Chondrocyte (in vitro differentiated cells): Measurements from ENCODE around the gene AP3S2. TPM values are rescaled to one million over a fixed set of nuclear protein-coding genes. Genes with fewer than 3 reads are reported as not detected.

ENCODE experiments used
- DNase-seq: peaks from one replicate; pipeline ENCODE4 v3.0.0; 2021; ENCODE audit warnings: mixed read lengths, low spot score
- H3K27ac Mint-ChIP-seq: one replicate; pipeline ENCODE4 v1.8.0; 2021; ENCODE audit warnings: mild to moderate bottlenecking, moderate library complexity, mixed read lengths; ENCODE audit not compliant: unreplicated experiment
- H3K27me3 Mint-ChIP-seq: 2 replicates; pipeline ENCODE4 v1.8.0; 2021; ENCODE audit warnings: low read depth, mixed read lengths
- H3K36me3 Mint-ChIP-seq: 2 replicates; pipeline ENCODE4 v1.8.0; 2021; ENCODE audit warnings: low read depth, mixed read lengths
- H3K4me1 Mint-ChIP-seq: 2 replicates; pipeline ENCODE4 v1.8.0; 2021; ENCODE audit warnings: low read depth, mild to moderate bottlenecking, mixed read lengths
- H3K4me3 Mint-ChIP-seq: one replicate; pipeline ENCODE4 v1.8.0; 2021; ENCODE audit warnings: mild to moderate bottlenecking, moderate library complexity, mixed read lengths; ENCODE audit not compliant: unreplicated experiment
- H3K9me3 Mint-ChIP-seq: 2 replicates; pipeline ENCODE4 v1.8.0; 2021; ENCODE audit warnings: low read depth, mixed read lengths
- total RNA-seq: library from RNA; stranded (reverse); gene quantifications from 3 replicates; pipeline ENCODE4 v1.2.1, GENCODE V29; 2021
- TF ChIP-seq, protein P1 (sequence below): fragments of 200-600 bp; sonication (generic); IDR thresholded peaks from 2 replicates; pipeline ENCODE4 v1.5.0; 2021; ENCODE audit warnings: antibody characterized with exemption, mild to moderate bottlenecking, moderate library complexity

Gene AP3S2
- total RNA-seq, 1 donor from 2014 or later, result 24.4 TPM

DNA sequence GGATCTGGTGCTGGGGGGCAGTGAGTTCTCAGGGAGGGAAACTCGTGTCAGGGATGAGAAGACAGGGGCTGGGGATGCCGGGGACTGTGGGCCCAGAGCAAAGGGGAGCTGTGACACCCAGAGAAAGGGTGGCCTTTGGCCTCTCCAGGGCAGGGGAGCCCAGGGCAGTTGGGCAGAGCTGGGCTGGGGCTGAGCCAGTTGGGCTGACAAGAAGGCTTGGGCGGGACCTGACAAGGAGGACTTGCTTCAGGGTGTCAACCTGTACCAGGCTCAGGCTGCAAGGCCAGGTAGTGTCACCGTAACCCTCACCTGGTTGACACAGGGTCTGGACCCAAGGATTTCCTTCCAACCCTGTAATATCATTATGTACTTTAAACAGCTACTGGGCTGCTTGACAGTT lies 66.0 kb downstream of the AP3S2 start:
- no peak for DNase-seq
- H3K4me1 Mint-ChIP-seq, result peaks cover 47% of the 10 kb centered on the region
- TF ChIP-seq, protein P1, sequence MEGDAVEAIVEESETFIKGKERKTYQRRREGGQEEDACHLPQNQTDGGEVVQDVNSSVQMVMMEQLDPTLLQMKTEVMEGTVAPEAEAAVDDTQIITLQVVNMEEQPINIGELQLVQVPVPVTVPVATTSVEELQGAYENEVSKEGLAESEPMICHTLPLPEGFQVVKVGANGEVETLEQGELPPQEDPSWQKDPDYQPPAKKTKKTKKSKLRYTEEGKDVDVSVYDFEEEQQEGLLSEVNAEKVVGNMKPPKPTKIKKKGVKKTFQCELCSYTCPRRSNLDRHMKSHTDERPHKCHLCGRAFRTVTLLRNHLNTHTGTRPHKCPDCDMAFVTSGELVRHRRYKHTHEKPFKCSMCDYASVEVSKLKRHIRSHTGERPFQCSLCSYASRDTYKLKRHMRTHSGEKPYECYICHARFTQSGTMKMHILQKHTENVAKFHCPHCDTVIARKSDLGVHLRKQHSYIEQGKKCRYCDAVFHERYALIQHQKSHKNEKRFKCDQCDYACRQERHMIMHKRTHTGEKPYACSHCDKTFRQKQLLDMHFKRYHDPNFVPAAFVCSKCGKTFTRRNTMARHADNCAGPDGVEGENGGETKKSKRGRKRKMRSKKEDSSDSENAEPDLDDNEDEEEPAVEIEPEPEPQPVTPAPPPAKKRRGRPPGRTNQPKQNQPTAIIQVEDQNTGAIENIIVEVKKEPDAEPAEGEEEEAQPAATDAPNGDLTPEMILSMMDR, result no peak
- H3K4me3 Mint-ChIP-seq, result no peak overlapping the region
- H3K9me3 Mint-ChIP-seq, result no peaks in the 10 kb centered on the region
- no peaks in the 10 kb centered on the region for H3K27me3 Mint-ChIP-seq
- H3K27ac Mint-ChIP-seq, result no peak overlapping the region
- peaks cover 1% of the 10 kb centered on the region for H3K36me3 Mint-ChIP-seq

DNA sequence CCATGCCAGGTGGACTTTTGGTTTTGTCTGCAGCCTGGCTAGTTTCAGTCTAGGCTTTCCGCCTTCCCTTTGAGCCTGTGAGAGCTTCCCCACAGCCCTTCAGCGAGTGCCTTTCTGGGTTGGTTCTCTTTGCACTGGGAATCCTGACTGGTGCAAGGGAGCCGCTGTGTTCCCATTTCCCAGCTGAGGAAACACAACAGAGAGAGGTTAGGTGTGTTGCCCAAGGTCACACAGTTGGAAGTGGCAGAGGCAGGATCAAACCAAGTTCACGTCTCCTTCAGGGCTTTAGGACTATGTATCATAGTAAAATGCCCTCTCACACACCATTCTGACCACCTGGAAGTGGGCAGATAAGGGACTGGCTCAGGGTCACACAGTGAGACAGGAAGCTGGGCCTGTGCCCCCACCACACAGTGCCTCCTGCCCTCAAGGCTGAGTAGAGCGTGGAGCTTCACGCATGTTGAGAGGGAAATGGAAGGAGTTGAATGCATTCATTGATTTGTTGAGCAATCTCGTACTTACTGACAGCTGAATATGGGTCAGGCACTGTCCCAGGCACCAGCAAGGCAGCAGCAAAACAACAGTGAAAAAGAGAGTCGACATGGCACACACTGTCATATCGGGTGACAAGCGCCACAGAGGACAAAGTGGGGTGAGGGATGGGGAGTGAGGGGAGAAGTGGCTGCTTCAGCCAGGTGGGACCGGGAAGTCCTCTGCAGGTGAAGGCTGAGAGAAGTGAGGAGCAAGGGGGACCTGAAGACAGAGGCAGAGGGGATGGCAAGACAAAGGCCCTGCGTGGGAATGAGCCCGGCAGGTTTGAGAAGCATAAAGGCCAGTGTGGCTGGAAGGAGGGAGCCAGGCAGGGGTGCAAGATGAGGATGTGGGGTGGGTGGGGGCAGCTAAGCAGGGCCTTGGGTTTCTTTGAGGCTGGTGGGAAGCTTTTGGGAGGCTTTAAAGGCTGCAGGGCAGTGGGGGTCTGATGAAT lies 66.8 kb downstream of the AP3S2 start:
- H3K27me3 Mint-ChIP-seq, result no peaks in the 10 kb centered on the region
- peaks cover 55% of the 10 kb centered on the region for H3K4me1 Mint-ChIP-seq
- TF ChIP-seq, protein P1, result no peak
- H3K4me3 Mint-ChIP-seq, result no peak overlapping the region
- no peak for DNase-seq
- H3K36me3 Mint-ChIP-seq, result peaks cover under 1% of the 10 kb centered on the region
- H3K27ac Mint-ChIP-seq, result no peak overlapping the region
- no peaks in the 10 kb centered on the region for H3K9me3 Mint-ChIP-seq

DNA sequence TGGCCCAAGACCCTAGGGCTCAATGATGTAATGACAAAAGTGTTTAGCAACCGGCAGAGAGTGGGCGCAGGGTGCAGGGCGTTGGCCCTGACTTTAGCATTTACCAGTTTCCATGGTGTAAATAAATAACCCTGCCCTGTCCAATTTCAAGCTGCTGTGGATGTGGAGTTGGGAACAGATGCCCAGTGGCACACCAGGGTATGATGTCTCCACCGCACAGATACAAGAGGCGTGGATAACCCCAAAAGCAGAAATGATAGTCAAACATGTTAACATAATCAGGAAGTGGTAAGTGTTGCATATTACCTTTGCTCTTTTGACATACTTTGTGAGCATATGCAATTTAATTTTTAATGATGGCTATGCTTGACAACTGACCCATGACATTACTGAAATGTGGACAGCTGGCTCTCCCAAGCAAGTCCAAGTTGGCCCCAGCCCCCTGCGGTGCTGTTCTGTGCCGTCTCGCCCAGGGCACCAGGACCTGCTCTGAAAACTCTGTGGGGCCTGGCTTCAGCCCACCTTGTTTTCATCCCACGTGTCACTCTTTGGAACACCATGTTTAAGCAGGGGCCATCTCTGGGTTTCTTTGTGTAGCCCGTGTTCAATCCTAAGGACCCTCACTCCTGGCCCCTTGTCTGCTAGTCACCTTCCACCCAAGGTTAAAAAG lies 68.4 kb downstream of the AP3S2 start:
- Mint-ChIP-seq H3K36me3 (no peaks in the 10 kb centered on the region), H3K27me3 (no peaks in the 10 kb centered on the region), H3K4me1 (peaks cover 56% of the 10 kb centered on the region), H3K9me3 (no peaks in the 10 kb centered on the region), H3K27ac (no peak overlapping the region), H3K4me3 (no peak overlapping the region)
- DNase-seq, result no peak
- TF ChIP-seq, protein P1, result no peak

DNA sequence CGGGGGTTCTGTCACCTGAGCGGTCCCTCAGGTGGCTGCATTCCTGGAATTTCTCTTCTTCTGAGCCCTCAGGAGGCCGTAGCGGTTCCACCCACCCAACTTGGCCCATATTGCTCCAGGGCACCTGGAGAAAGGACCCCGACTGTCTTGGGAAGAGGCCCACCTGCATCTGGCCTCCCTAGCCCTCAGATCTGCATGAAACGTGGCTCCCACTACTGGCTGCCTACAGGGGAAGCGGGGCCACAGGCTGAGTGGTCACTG lies 69.3 kb downstream of the AP3S2 start:
- no peaks in the 10 kb centered on the region for H3K9me3 Mint-ChIP-seq
- peaks cover 49% of the 10 kb centered on the region for H3K4me1 Mint-ChIP-seq
- H3K27ac Mint-ChIP-seq, result no peak overlapping the region
- no peak for DNase-seq
- TF ChIP-seq, protein P1, result no peak
- H3K27me3 Mint-ChIP-seq, result no peaks in the 10 kb centered on the region
- H3K4me3 Mint-ChIP-seq, result no peak overlapping the region
- no peaks in the 10 kb centered on the region for H3K36me3 Mint-ChIP-seq

DNA sequence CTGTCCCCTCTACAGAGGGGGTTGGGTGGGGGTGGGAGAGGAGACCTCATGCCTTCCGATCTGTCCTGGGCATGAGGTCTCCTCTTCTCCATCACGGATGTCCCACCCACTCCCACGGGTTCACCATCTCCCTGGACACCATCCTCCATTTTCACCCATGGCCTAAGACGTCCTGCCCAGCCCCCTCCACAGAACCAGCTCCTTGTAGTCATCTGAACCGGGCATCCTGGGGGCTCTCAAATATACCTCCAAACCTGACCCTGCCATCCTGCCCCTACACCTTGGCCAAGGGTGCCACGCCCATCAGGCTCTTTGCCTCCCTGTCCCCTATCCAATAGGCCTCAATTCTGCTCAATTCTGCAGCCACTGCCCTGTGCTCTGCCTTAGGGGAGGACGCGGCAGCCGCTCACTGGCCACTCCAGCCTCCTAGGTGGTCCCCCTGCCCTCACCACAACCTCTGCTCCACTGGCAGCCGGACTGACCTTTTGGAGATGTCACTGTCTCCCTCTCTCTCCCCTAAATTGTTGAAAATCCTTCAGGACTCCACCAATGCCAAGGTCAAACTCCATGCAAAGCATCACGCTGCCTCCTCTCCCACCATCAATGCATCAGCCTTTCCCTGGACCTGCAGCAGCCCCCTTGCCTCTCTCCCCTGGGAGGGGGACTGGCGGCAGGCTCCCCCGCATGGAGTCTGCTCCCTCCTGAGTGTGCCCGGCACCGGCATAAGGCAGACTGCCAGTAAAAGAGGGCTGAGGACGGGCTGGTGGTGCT lies 69.8 kb downstream of the AP3S2 start:
- H3K4me3 Mint-ChIP-seq, result no peak overlapping the region
- no peak for DNase-seq
- no peaks in the 10 kb centered on the region for H3K27me3 Mint-ChIP-seq
- H3K27ac Mint-ChIP-seq, result no peak overlapping the region
- no peaks in the 10 kb centered on the region for H3K9me3 Mint-ChIP-seq
- TF ChIP-seq, protein P1, result no peak
- no peaks in the 10 kb centered on the region for H3K36me3 Mint-ChIP-seq
- H3K4me1 Mint-ChIP-seq, result peaks cover 46% of the 10 kb centered on the region
